ENCODE measurements around the gene UXT. TPM values are rescaled to one million over a fixed set of nuclear protein-coding genes. Genes with fewer than 3 reads are reported as not detected.

Gene UXT
- total RNA-seq, 1 experiment from 2014 or later, result 129 TPM

DNA sequence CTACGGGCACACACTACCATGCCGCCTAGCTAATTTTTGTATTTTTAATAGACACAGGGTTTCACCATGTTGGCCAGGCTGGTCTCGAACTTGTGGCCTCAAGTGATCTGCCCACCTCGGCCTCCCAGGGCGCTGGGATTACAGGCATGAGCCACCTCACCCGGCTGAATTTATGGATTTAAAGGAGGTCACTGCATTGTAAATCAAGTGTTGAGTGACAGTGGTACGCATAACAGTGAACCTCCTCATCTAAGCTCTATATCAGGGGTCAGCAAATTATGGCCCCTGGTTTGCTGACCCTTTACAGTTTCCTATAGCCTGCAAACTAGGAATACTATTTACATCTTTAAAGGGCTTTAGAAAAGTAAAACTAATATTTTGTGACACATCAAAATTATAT lies 2.6 kb upstream of the UXT start:
- H3K36me3 ChIP-seq (ENCODE audit: control insufficient read depth, insufficient read depth, low read length), result peaks cover under 1% of the 10 kb centered on the region; the same call in 1 of the 2 replicates
- ATAC-seq, result no peak
- POLR2A ChIA-PET, result no interaction called here
- no TSS peak for BruUV-seq (replicated peaks)
- in situ Hi-C loops (cut with HindIII; ENCODE audit: low pct_unique_long_range_greater_than_20kb, low sequenced_read_pairs) (no loop called here), intact Hi-C loops (cut with micrococcal nuclease; ENCODE audit: unreplicated experiment) (no loop called here)
- no peak overlapping the region for H3K27ac ChIP-seq (ENCODE audit: low read length)
- peaks cover 3% of the 10 kb centered on the region; the same call in 1 of the 2 replicates for H3K4me1 ChIP-seq (ENCODE audit: control insufficient read depth, insufficient read depth, low read length)
- no peaks in the 10 kb centered on the region for H3K27me3 ChIP-seq (ENCODE audit: control insufficient read depth, insufficient read depth, low read length)
- TF ChIP-seq SIN3A (IDR thresholded peaks at IDR 0.05; ENCODE audit: borderline replicate concordance, insufficient read depth, low read depth, low read length), result no peak
- no peak for TF ChIP-seq POLR2AphosphoS5 (IDR thresholded peaks at IDR 0.05; ENCODE audit: low read depth, low read length)
- TF ChIP-seq, protein P1, sequence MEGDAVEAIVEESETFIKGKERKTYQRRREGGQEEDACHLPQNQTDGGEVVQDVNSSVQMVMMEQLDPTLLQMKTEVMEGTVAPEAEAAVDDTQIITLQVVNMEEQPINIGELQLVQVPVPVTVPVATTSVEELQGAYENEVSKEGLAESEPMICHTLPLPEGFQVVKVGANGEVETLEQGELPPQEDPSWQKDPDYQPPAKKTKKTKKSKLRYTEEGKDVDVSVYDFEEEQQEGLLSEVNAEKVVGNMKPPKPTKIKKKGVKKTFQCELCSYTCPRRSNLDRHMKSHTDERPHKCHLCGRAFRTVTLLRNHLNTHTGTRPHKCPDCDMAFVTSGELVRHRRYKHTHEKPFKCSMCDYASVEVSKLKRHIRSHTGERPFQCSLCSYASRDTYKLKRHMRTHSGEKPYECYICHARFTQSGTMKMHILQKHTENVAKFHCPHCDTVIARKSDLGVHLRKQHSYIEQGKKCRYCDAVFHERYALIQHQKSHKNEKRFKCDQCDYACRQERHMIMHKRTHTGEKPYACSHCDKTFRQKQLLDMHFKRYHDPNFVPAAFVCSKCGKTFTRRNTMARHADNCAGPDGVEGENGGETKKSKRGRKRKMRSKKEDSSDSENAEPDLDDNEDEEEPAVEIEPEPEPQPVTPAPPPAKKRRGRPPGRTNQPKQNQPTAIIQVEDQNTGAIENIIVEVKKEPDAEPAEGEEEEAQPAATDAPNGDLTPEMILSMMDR (IDR thresholded peaks at IDR 0.05), result no peak
- TF ChIP-seq, protein P2, sequence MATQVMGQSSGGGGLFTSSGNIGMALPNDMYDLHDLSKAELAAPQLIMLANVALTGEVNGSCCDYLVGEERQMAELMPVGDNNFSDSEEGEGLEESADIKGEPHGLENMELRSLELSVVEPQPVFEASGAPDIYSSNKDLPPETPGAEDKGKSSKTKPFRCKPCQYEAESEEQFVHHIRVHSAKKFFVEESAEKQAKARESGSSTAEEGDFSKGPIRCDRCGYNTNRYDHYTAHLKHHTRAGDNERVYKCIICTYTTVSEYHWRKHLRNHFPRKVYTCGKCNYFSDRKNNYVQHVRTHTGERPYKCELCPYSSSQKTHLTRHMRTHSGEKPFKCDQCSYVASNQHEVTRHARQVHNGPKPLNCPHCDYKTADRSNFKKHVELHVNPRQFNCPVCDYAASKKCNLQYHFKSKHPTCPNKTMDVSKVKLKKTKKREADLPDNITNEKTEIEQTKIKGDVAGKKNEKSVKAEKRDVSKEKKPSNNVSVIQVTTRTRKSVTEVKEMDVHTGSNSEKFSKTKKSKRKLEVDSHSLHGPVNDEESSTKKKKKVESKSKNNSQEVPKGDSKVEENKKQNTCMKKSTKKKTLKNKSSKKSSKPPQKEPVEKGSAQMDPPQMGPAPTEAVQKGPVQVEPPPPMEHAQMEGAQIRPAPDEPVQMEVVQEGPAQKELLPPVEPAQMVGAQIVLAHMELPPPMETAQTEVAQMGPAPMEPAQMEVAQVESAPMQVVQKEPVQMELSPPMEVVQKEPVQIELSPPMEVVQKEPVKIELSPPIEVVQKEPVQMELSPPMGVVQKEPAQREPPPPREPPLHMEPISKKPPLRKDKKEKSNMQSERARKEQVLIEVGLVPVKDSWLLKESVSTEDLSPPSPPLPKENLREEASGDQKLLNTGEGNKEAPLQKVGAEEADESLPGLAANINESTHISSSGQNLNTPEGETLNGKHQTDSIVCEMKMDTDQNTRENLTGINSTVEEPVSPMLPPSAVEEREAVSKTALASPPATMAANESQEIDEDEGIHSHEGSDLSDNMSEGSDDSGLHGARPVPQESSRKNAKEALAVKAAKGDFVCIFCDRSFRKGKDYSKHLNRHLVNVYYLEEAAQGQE (IDR thresholded peaks at IDR 0.05; ENCODE audit: insufficient read depth in 1 of 2, low read depth in 2 of 2, low read length in 1 of 2), result no peak
- no peak for TF ChIP-seq TCF7L2 (IDR thresholded peaks at IDR 0.05; ENCODE audit: low read depth, low read length)
- no peaks in the 10 kb centered on the region for H3K9me3 ChIP-seq (ENCODE audit: control insufficient read depth, insufficient read depth, low read depth, low read length)
- no peak for DNase-seq (ENCODE audit: low read depth, low spot score)
- H3K4me3 ChIP-seq (ENCODE audit: low read depth in 2 of 2, low read length in 2 of 2), result no peak overlapping the region
- CTCF ChIA-PET, result no interaction called here

DNA sequence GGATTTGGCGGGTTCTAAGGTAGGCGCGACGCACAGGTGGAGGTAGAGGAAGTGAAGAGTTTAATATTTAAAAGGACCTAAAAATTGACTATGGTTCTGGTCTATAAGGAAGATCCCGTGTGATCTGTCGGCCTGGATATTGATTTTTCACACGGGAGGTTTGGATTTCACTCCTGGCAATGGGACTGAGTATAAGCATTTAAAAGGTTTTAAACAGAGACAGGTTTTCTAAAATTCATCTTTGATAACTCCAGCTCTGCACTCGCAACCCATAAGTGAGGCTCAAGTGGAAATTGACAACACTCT lies 394 bp upstream of the UXT start:
- peak; percentile 80; the same call in 1 of the 2 replicates for TF ChIP-seq TCF7L2 (IDR thresholded peaks at IDR 0.05; ENCODE audit: low read depth, low read length)
- TF ChIP-seq, protein P2 (IDR thresholded peaks at IDR 0.05; ENCODE audit: insufficient read depth in 1 of 2, low read depth in 2 of 2, low read length in 1 of 2), result no peak
- CTCF ChIA-PET, result no interaction called here
- intact Hi-C loops (cut with micrococcal nuclease; ENCODE audit: unreplicated experiment), result no loop called here
- DNase-seq (ENCODE audit: low read depth, low spot score) (no peak), ATAC-seq (no peak)
- in situ Hi-C loops (cut with HindIII; ENCODE audit: low pct_unique_long_range_greater_than_20kb, low sequenced_read_pairs), result no loop called here
- H3K4me1 ChIP-seq (ENCODE audit: control insufficient read depth, insufficient read depth, low read length), result peaks cover 3% of the 10 kb centered on the region; the same call in 1 of the 2 replicates
- POLR2A ChIA-PET, result no interaction called here
- H3K27ac ChIP-seq (ENCODE audit: low read length), result peak overlapping the region; percentile 95
- BruUV-seq (replicated peaks), result TSS peak; percentile 96
- no peaks in the 10 kb centered on the region for H3K9me3 ChIP-seq (ENCODE audit: control insufficient read depth, insufficient read depth, low read depth, low read length)
- H3K4me3 ChIP-seq (ENCODE audit: low read depth in 2 of 2, low read length in 2 of 2), result peak overlapping the region; percentile 65 to 66
- H3K27me3 ChIP-seq (ENCODE audit: control insufficient read depth, insufficient read depth, low read length), result no peaks in the 10 kb centered on the region
- peaks cover 5% of the 10 kb centered on the region; the same call in 1 of the 2 replicates for H3K36me3 ChIP-seq (ENCODE audit: control insufficient read depth, insufficient read depth, low read length)

Data from Panc1 (cell line).